ENCODE results near the gene AGTPBP1. TPM values are rescaled to one million over a fixed set of nuclear protein-coding genes. Genes with fewer than 3 reads are reported as not detected.

AGTPBP1 gene
- total and polyA plus RNA-seq, 9 donors = 3.7 to 17.3 (median 11.8) TPM

DNA sequence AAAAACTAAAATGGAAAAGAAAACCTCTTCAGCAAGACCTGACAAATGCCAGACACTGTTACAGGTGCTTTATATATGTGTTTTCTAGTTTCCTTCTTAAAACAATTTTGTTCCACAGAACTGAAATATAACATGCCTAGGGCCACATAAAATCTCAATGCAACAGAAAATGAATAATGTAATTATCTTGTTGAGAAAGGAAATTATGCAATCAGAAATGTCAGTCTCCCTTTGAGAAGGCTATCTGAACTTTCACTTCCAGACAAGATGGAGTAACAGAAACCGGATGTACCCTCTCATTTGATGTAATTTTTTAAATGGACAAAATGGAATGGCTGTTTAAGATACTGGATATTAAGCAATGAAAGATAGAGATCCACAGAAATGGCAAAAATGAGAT lies 79.2 kb downstream of the AGTPBP1 start:
- intact Hi-C loops (cut with DNase I) = no loop called here

DNA sequence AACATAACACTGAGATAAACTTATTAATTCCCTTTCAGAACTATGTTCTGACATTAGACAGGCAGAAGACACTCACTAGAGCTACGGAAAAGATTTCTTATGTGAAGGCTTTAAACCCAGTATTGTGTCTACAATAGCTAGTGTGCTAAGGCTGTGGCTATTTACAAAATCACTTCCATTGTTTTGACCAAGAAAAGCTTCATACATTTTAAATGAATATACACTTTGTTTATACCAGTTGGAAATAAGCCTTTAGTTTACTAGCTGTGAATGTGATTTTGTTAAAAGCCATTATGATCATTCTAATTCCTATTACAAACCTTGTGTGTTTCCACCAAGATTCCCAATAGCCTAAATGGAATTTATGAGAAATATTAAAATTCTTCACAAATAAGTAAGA lies 83.0 kb downstream of the AGTPBP1 start:
- Histone ChIP-seq H3K36me3 (no peaks in the 10 kb centered on the region), H3K4me3 (no peak overlapping the region), H3K4me1 (ENCODE audit: insufficient read depth) (no peaks in the 10 kb centered on the region), H3K27me3 (no peaks in the 10 kb centered on the region), H3K27ac (no peak overlapping the region), H3K9me3 (no peaks in the 10 kb centered on the region)
- WGBS, 3 donors = 89 to 94% (median 91%) methylated on average over 1 of the region's 1 CpG
- no peak for TF ChIP-seq POLR2A (IDR thresholded peaks at IDR 0.05)
- no peak for TF ChIP-seq EP300 (IDR thresholded peaks at IDR 0.05)
- TF ChIP-seq, protein P1, sequence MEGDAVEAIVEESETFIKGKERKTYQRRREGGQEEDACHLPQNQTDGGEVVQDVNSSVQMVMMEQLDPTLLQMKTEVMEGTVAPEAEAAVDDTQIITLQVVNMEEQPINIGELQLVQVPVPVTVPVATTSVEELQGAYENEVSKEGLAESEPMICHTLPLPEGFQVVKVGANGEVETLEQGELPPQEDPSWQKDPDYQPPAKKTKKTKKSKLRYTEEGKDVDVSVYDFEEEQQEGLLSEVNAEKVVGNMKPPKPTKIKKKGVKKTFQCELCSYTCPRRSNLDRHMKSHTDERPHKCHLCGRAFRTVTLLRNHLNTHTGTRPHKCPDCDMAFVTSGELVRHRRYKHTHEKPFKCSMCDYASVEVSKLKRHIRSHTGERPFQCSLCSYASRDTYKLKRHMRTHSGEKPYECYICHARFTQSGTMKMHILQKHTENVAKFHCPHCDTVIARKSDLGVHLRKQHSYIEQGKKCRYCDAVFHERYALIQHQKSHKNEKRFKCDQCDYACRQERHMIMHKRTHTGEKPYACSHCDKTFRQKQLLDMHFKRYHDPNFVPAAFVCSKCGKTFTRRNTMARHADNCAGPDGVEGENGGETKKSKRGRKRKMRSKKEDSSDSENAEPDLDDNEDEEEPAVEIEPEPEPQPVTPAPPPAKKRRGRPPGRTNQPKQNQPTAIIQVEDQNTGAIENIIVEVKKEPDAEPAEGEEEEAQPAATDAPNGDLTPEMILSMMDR (IDR thresholded peaks at IDR 0.05) = no peak
- DNase-seq = no peak
- intact Hi-C loops (cut with DNase I) = loop anchor here in 1 of 4 donors (10.0 kb wide), 1 partner anchor 226 kb away; no protein-coding TSS in a partner anchor

More for the DNA sequence above, 79.2 kb downstream of the AGTPBP1 start:
- Histone ChIP-seq H3K4me3 (no peak overlapping the region), H3K9me3 (no peaks in the 10 kb centered on the region), H3K27ac (no peak overlapping the region), H3K27me3 (no peaks in the 10 kb centered on the region), H3K36me3 (no peaks in the 10 kb centered on the region), H3K4me1 (ENCODE audit: insufficient read depth) (no peaks in the 10 kb centered on the region)
- TF ChIP-seq EP300 (IDR thresholded peaks at IDR 0.05) = no peak
- TF ChIP-seq POLR2A (IDR thresholded peaks at IDR 0.05) = no peak
- TF ChIP-seq, protein P1 (IDR thresholded peaks at IDR 0.05) = no peak
- 76 to 94% (median 82%) methylated on average over 1 of the region's 1 CpG for WGBS, 3 donors
- no peak for DNase-seq

DNA sequence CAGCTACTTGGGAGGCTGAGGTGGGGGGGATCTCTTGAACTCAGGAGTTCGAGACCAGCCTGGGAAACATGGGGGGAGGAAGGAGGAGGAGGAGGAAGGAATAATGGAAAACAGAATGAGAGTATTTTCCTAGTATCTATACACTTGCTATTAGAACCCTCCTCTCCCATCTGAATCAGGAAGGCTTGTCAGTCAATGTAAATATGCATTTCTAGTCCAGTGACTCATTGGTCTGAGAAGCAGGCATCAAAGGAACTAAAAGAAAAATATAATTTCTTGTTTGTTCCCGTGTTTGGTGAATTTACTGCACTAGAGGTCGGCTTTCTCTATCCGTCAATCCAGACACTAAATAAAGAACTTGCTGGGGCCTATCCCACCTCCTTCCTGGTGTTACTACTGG lies 88.6 kb downstream of the AGTPBP1 start:
- Histone ChIP-seq H3K4me1 (ENCODE audit: insufficient read depth) (no peaks in the 10 kb centered on the region), H3K9me3 (no peaks in the 10 kb centered on the region), H3K27me3 (no peaks in the 10 kb centered on the region), H3K4me3 (no peak overlapping the region), H3K36me3 (no peaks in the 10 kb centered on the region), H3K27ac (no peak overlapping the region)
- intact Hi-C loops (cut with DNase I) = loop anchor here in 1 of 4 donors (10.0 kb wide), 1 partner anchor 232 kb away; no protein-coding TSS in a partner anchor
- DNase-seq = no peak
- 87 to 94% (median 92%) methylated on average over 4 of the region's 4 CpGs for WGBS, 3 donors
- TF ChIP-seq, protein P1 (IDR thresholded peaks at IDR 0.05) = no peak
- no peak for TF ChIP-seq POLR2A (IDR thresholded peaks at IDR 0.05)
- no peak for TF ChIP-seq EP300 (IDR thresholded peaks at IDR 0.05)

DNA sequence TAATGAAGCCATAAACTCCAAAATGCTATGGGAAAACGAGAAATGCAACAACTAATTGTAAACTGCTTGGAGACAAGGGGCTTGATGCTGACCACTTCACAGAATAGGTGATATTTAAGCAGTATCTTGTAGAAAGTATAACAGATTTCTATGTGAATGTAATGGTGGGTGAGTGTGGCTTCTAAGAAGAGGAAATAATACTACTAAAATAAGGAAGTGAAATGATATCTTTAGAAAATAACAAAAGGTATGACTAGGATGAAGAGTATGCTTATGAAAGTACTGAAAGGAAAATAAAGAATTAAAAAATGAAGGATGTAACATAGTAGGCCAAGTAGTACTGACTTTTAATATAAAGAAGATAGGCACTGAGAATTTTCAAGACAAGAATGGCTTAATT lies 94.2 kb downstream of the AGTPBP1 start:
- DNase-seq = no peak
- 94 to 98% (median 97%) methylated on average over 1 of the region's 1 CpG for WGBS, 3 donors
- no peaks in the 10 kb centered on the region for H3K9me3 ChIP-seq
- H3K27ac ChIP-seq = no peak overlapping the region
- no peak overlapping the region for H3K4me3 ChIP-seq
- no peak for TF ChIP-seq EP300 (IDR thresholded peaks at IDR 0.05)
- TF ChIP-seq, protein P1 (IDR thresholded peaks at IDR 0.05) = no peak
- no peak for TF ChIP-seq POLR2A (IDR thresholded peaks at IDR 0.05)
- no peaks in the 10 kb centered on the region for H3K27me3 ChIP-seq
- intact Hi-C loops (cut with DNase I) = no loop called here
- no peaks in the 10 kb centered on the region for H3K36me3 ChIP-seq
- no peaks in the 10 kb centered on the region for H3K4me1 ChIP-seq (ENCODE audit: insufficient read depth)
